ENCODE measurements around the gene KSR1.

- TF ChIP-seq POLR2AphosphoS5 (IDR thresholded peaks at IDR 0.05; ENCODE audit: control insufficient read depth, insufficient read depth, low read depth, low read length): no peak
- no peak for TF ChIP-seq CBX8 (IDR thresholded peaks at IDR 0.05; ENCODE audit: borderline replicate concordance, extremely low read depth, low read depth, low read length, poor library complexity, severe bottlenecking)
- no peak for TF ChIP-seq KLF13 (tag; IDR thresholded peaks at IDR 0.05; ENCODE audit: borderline replicate concordance, low read depth)
- TF ChIP-seq, protein P1, sequence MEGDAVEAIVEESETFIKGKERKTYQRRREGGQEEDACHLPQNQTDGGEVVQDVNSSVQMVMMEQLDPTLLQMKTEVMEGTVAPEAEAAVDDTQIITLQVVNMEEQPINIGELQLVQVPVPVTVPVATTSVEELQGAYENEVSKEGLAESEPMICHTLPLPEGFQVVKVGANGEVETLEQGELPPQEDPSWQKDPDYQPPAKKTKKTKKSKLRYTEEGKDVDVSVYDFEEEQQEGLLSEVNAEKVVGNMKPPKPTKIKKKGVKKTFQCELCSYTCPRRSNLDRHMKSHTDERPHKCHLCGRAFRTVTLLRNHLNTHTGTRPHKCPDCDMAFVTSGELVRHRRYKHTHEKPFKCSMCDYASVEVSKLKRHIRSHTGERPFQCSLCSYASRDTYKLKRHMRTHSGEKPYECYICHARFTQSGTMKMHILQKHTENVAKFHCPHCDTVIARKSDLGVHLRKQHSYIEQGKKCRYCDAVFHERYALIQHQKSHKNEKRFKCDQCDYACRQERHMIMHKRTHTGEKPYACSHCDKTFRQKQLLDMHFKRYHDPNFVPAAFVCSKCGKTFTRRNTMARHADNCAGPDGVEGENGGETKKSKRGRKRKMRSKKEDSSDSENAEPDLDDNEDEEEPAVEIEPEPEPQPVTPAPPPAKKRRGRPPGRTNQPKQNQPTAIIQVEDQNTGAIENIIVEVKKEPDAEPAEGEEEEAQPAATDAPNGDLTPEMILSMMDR (IDR thresholded peaks at IDR 0.05 in 2 of 3, conservative IDR thresholded peaks at IDR 0.05 in 1 of 3; ENCODE audit: insufficient read depth in 2 of 3, low read depth in 1 of 3, low read length in 3 of 3): no peak
- no peak for TF ChIP-seq ZBTB5 (IDR thresholded peaks at IDR 0.05)
- no peak for TF ChIP-seq POLR2A (conservative IDR thresholded peaks at IDR 0.05)
- TF ChIP-seq ZNF785 (CRISPR knock-in tag; IDR thresholded peaks at IDR 0.05): no peak
Observed at GRCh38 chr17:27490391-27490790, 34.1 kb downstream of the KSR1 start.
